ENCODE results near the gene CHIT1. TPM values are rescaled to one million over a fixed set of nuclear protein-coding genes. Genes with fewer than 3 reads are reported as not detected.

Gene CHIT1
- total RNA-seq, 2 experiments from 2014 or later: 0.56 to 0.74 TPM

DNA sequence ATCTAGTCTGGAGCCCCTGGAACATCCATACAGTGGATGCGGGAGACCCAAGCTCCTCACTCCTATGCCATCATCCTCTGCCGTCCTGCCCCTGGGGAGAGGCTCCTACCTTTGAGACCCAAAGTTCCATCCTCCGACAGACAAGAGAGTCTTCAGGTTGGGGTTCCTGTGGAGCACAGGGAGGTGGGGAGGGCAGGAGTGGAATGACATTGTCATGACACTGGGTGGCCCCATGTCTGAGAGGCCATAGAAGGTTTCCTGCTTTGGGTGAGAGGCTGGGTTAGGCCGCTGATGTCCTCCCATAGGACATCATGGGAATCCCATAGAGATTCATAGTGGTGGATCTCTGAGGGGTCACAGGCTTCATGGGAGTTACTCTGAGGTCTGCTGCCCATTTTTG is 45.0 kb downstream of the CHIT1 start:
- Mint-ChIP-seq H3K27me3 (peaks cover 2% of the 10 kb centered on the region), H3K36me3 (ENCODE audit: low read depth) (no peaks in the 10 kb centered on the region), H3K4me3 (no peak overlapping the region), H3K9me3 (no peaks in the 10 kb centered on the region), H3K27ac (no peak overlapping the region), H3K4me1 (ENCODE audit: low read depth) (peaks cover 4% of the 10 kb centered on the region)
- CTCF ChIA-PET: interaction anchor here (1.0 to 1.6 kb wide), 2 partner anchors 13 to 37 kb away, joined by 3 to 4 read pairs; no protein-coding TSS in a partner anchor
- ATAC-seq: no peak
- intact Hi-C loops (cut with micrococcal nuclease): no loop called here
- DNase-seq: no peak
- POLR2A ChIA-PET: no interaction called here
- TF ChIP-seq CTCF (IDR thresholded peaks at IDR 0.05): no peak

- H3K4me3 Mint-ChIP-seq: no peak overlapping the region
- no peaks in the 10 kb centered on the region for H3K36me3 Mint-ChIP-seq (ENCODE audit: low read depth)
- TF ChIP-seq CTCF (IDR thresholded peaks at IDR 0.05): no peak
- H3K27me3 Mint-ChIP-seq: peaks cover 2% of the 10 kb centered on the region
- ATAC-seq (no peak), DNase-seq (no peak)
- intact Hi-C loops (cut with micrococcal nuclease): no loop called here
- ChIA-PET POLR2A (no interaction called here), CTCF (interaction anchor here (0.8 to 2.0 kb wide), 3 partner anchors 12 to 144 kb away, joined by 3 to 6 read pairs (median 3); no protein-coding TSS in a partner anchor)
- peaks cover 4% of the 10 kb centered on the region for H3K4me1 Mint-ChIP-seq (ENCODE audit: low read depth)
- no peaks in the 10 kb centered on the region for H3K9me3 Mint-ChIP-seq
- no peak overlapping the region for H3K27ac Mint-ChIP-seq
Measured at GRCh38 chr1:203183828-203184227, 45.6 kb downstream of the CHIT1 start.

- ATAC-seq (no peak), DNase-seq (no peak)
- no peak for TF ChIP-seq CTCF (IDR thresholded peaks at IDR 0.05)
- Mint-ChIP-seq H3K9me3 (no peaks in the 10 kb centered on the region), H3K36me3 (ENCODE audit: low read depth) (no peaks in the 10 kb centered on the region), H3K27me3 (no peaks in the 10 kb centered on the region), H3K27ac (no peak overlapping the region), H3K4me1 (ENCODE audit: low read depth) (peaks cover 4% of the 10 kb centered on the region), H3K4me3 (no peak overlapping the region)
- intact Hi-C loops (cut with micrococcal nuclease): no loop called here
- CTCF ChIA-PET: interaction anchor here (2.0 to 2.8 kb wide), 2 partner anchors 10 to 143 kb away, joined by 6 to 10 read pairs; no protein-coding TSS in a partner anchor
- POLR2A ChIA-PET: no interaction called here
Measured at GRCh38 chr1:203182387-203182953, 47.0 kb downstream of the CHIT1 start.

- ChIA-PET POLR2A (no interaction called here), CTCF (interaction anchor here (1.0 to 2.8 kb wide), 3 partner anchors 10 to 143 kb away, joined by 3 to 10 read pairs (median 6); no protein-coding TSS in a partner anchor)
- Mint-ChIP-seq H3K36me3 (ENCODE audit: low read depth) (no peaks in the 10 kb centered on the region), H3K4me3 (no peak overlapping the region), H3K27me3 (no peaks in the 10 kb centered on the region), H3K27ac (no peak overlapping the region), H3K9me3 (no peaks in the 10 kb centered on the region), H3K4me1 (ENCODE audit: low read depth) (peaks cover 4% of the 10 kb centered on the region)
- ATAC-seq (no peak), DNase-seq (no peak)
- intact Hi-C loops (cut with micrococcal nuclease): no loop called here
- TF ChIP-seq CTCF (IDR thresholded peaks at IDR 0.05): no peak
Measured at GRCh38 chr1:203181586-203182386, 47.7 kb downstream of the CHIT1 start.

Measured in activated CD8-positive, alpha-beta T cell treated with anti-CD3 and anti-CD28 coated beads for 36 hours (primary cell).